Motor neuron (in vitro differentiated cells): ENCODE results near the gene BYSL. TPM values are rescaled to one million over a fixed set of nuclear protein-coding genes. Genes with fewer than 3 reads are reported as not detected.

ENCODE experiments used
- ATAC-seq, 8 experiments: fragments of 200-7000 bp; cut with Tn5 transposase; replicated peaks in 6 of 8; 2 replicates each; pipeline ENCODE4 v1.8.0; 2021; ENCODE audit warnings: mild to moderate bottlenecking in 8 of 8, moderate library complexity in 8 of 8
- H3K27ac ChIP-seq, 2 donors: fragments of 250-450 bp; sonication (Bioruptor Pico); 2 replicates each; pipeline ENCODE4 v1.9.0; 2021; ENCODE audit warnings: antibody characterized with exemption in 2 of 2, mild to moderate bottlenecking in 2 of 2, moderate library complexity in 1 of 2
- H3K4me1 ChIP-seq, 2 donors: fragments of 250-450 bp; sonication (Bioruptor Pico); replicated peaks in 1 of 2; 2 replicates each; pipeline ENCODE4 v1.6.1; 2021; ENCODE audit warnings: antibody characterized with exemption in 2 of 2, mild to moderate bottlenecking in 2 of 2, moderate library complexity in 1 of 2
- H3K4me3 ChIP-seq, 5 donors: fragments of 250-450 bp; sonication (Bioruptor Pico); 2 replicates each; pipeline ENCODE4 v1.9.0; 2021; ENCODE audit warnings: antibody characterized with exemption in 5 of 5, mild to moderate bottlenecking in 5 of 5, moderate library complexity in 4 of 5
- WGBS, 10 experiments: fragments of 450-650 bp; shearing (Covaris generic); methylation state at CpG; one replicate each; pipeline ENCODE4 v1.0.0; 2022; 5-methylcytosine and 5-hydroxymethylcytosine counted together
- in situ Hi-C, 9 experiments: fragments of 400-800 bp; cut with MboI; loops; one replicate each; pipeline ENCODE4 v1.15.0; 2021; ENCODE audit warnings: low sequenced_read_pairs in 9 of 9, low pct_unique_long_range_greater_than_20kb in 2 of 9; ENCODE audit not compliant: unreplicated experiment in 9 of 9
- total RNA-seq, 8 experiments: library from RNA; unstranded; fragments of 300-600 nt; gene quantifications; 2 replicates each; pipeline versions ENCODE4 v1.2.3 to v1.2.4, GENCODE V29; 2022

BYSL gene, protein sequence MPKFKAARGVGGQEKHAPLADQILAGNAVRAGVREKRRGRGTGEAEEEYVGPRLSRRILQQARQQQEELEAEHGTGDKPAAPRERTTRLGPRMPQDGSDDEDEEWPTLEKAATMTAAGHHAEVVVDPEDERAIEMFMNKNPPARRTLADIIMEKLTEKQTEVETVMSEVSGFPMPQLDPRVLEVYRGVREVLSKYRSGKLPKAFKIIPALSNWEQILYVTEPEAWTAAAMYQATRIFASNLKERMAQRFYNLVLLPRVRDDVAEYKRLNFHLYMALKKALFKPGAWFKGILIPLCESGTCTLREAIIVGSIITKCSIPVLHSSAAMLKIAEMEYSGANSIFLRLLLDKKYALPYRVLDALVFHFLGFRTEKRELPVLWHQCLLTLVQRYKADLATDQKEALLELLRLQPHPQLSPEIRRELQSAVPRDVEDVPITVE
- total RNA-seq = 10 to 100 TPM in 7 of 8 experiments, 1 to 10 TPM in 1; 9.4 to 46.4 (median 17.8) TPM

DNA sequence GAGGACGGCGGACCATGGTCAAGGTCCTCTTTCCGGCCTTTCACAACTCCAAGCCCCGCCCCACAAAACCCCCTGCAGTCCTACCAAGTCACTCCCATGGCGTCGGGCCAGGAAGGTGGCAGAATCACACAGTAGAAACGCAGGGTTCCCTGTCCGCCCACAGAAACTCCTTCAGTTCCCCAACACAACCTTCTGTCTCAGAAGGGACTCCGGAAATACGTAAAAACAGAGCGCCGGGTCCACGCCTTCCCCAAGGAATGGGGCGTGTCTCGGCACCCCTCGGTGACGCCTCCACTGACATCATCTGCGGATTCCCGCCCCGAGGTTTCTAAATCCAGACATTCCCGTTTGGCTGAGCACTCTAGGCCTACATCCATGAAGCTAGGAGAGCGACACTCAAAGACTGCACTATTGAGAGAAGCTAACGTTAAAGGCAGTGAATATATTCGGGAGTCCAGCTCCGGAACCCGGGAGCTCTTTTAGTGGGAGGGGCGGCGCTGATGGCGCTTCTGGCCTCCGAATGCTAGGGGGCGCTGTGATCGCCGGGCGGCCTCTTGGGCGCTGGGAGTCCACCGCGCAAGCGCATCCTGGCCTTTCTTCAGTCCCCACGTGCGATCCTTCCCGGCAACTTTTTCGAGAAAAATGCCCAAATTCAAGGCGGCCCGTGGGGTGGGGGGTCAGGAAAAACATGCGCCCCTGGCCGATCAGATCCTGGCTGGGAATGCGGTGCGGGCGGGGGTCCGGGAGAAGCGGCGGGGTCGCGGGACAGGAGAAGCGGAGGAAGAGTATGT, at the start of gene BYSL, which contains the start of gene MED20:
Gene BYSL (plus strand): TSS at position 579 of the 791 bp plus-strand sequence. CDS start 64 bp downstream, at position 643.
Gene MED20 (minus strand): TSS at position 219 of the 791 bp plus-strand sequence. CDS start 121 bp downstream, at position 98.
- peaks cover 15 to 20% of the 10 kb centered on the region in 2 donors for H3K4me1 ChIP-seq
- WGBS, 10 experiments = 0 to 3% (median 0%) methylated on average over 1 to 20 of the region's 55 CpGs; no CpG with 5 or more reads in 2 of the 10 experiments
- peak within 1 kb of the TSS; percentile 98 to 99 for H3K27ac ChIP-seq
- in situ Hi-C loops = loop anchor here in 2 of 9 experiments (10.0 to 25.0 kb wide), 2 partner anchors 126 to 134 kb away; partner anchors contain the start of genes FRS3 (in 1 of the 2), PRICKLE4 (in 1 of the 2) and TOMM6 (in 1 of the 2)
- peak; percentile 80 to 96 (median 94) for ATAC-seq
- peak within 1 kb of the TSS; percentile 78 to 99 (median 89) for H3K4me3 ChIP-seq

DNA sequence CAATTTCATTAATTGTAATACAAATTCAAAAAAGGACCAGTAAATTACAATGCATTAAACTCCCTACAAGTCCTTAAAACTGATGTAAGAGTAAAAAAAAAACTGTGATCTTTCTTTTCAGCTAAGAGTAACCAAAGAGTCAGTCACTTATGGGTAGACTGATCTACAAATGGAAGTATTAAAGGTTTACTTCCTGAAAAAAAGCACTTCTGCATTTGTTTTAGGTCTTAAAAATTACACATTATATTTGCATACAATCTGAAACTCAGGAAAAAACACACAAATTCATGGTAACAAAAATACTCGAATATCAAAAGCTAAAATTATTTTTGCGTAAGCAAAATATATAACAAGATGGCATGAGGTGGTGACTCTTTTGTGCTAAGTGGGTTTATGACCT, 49.6 kb upstream of the BYSL start:
- Histone ChIP-seq H3K27ac (no peak overlapping the region), H3K4me3 (no peak overlapping the region), H3K4me1 (no peaks in the 10 kb centered on the region)
- WGBS, 10 experiments = 64 to 100% (median 90%) methylated on average over 2 of the region's 2 CpGs
- in situ Hi-C loops = no loop called here
- no peak for ATAC-seq

- H3K4me1 ChIP-seq = no peaks in the 10 kb centered on the region
- in situ Hi-C loops = no loop called here
- no peak for ATAC-seq
- no peak overlapping the region for H3K4me3 ChIP-seq
- no peak overlapping the region for H3K27ac ChIP-seq
- WGBS, 10 experiments = 60 to 100% (median 100%) methylated on average over 1 to 10 of the region's 13 CpGs; no CpG with 5 or more reads in 1 of the 10 experiments
Measured at GRCh38 chr6:41872147-41872546, 49.2 kb upstream of the BYSL start.

DNA sequence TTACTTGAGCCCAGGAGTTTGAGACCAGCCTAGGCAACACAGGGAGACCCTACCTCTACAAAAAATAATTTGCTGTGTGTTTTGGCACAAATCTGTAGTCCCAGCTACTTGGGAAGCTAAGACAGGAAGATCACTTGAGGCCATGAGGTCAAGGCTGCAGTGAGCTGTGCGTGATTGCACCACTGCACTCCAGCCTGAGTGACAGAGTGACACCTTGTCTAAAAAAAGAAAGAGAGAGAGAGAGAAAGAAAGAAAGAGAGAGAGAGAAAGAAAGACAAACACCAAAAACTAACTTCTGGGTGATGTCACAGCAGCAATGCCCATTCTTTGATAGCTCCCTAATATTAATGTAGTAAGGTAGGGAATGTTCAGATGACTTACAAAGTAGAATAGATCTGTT, 46.6 kb upstream of the BYSL start:
- ATAC-seq = no peak
- WGBS, 10 experiments = 71 to 100% (median 100%) methylated on average over 1 of the region's 1 CpG; no CpG with 5 or more reads in 4 of the 10 experiments
- no peak overlapping the region for H3K4me3 ChIP-seq
- H3K4me1 ChIP-seq = no peaks in the 10 kb centered on the region
- no peak overlapping the region for H3K27ac ChIP-seq
- in situ Hi-C loops = no loop called here

GRCh38 chr6:41877051-41877680, 44.1 kb upstream of the BYSL start:
- in situ Hi-C loops = no loop called here
- ATAC-seq = no peak
- Histone ChIP-seq H3K4me1 (no peaks in the 10 kb centered on the region), H3K27ac (no peak overlapping the region), H3K4me3 (no peak overlapping the region)
- WGBS, 10 experiments = 67 to 100% (median 83%) methylated on average over 1 to 2 of the region's 2 CpGs; no CpG with 5 or more reads in 2 of the 10 experiments

DNA sequence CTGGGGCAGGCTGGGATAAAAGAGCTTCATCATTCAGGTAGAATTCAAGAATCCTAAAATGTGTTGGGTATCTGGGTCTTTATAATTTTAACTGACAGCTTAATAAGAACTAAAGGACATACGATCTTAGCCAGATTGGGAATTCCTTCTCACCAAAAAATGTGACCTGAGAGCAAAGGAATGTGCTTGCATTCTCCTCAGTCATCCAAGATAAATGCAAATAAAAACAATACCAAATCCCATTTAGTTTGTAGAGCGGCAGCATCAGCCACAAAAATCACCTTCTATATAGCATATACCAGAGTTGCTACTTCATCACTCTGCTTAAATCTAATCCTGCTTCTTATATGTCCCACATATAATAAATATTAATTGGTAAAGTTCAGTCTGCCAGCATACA, 43.1 kb upstream of the BYSL start:
- no peaks in the 10 kb centered on the region for H3K4me1 ChIP-seq
- no peak overlapping the region for H3K27ac ChIP-seq
- no peak overlapping the region for H3K4me3 ChIP-seq
- 36 to 100% (median 85%) methylated on average over 1 to 2 of the region's 2 CpGs; no CpG with 5 or more reads in 2 of the 10 experiments for WGBS, 10 experiments
- ATAC-seq = no peak
- in situ Hi-C loops = no loop called here

- H3K27ac ChIP-seq = no peak overlapping the region
- WGBS, 10 experiments = 25 to 93% (median 86%) methylated on average over 2 to 5 of the region's 5 CpGs; no CpG with 5 or more reads in 1 of the 10 experiments
- H3K4me1 ChIP-seq = no peaks in the 10 kb centered on the region
- in situ Hi-C loops = no loop called here
- no peak for ATAC-seq
- H3K4me3 ChIP-seq = no peak overlapping the region
Measured at GRCh38 chr6:41878961-41879405, 42.3 kb upstream of the BYSL start.

DNA sequence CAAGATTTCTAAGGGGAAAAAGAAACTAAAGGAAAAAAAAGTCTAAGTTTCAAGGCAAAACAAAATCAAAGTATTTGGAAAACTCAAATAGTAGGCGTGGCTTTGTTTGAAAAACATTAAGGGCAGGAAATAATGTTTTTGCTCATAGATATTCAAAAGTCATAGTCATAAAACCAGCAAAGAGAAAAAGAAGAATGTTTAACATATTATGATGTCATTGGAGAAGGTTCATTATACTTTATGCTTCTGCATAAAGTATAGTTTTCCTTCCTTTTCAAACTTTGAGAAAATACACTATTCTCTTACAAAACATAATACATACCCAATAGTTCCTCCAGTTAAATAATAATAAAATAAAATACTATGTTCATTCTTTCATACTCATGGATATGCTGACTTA, 39.8 kb upstream of the BYSL start:
- WGBS, 10 experiments = 32 to 100% (median 100%) methylated on average over 1 of the region's 1 CpG; no CpG with 5 or more reads in 1 of the 10 experiments

DNA sequence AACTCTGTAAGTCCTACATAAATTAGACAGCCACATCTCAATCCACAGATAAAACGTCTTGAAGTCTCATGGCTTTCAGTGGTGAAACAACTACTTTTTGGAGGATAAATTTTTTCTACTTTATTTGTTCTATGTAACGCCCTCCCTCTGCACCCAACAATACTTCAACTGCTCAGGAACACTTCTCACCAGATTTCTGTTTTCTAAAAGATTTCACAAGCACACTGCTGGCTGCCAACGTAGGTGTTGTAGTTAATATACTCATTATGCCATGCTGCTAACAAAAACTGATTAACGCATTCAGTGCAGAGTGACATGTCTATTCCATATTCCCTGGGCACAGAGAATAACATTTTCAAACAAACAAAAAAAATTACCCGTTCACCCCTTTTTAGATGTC, 36.3 kb upstream of the BYSL start:
- no peak for ATAC-seq
- Histone ChIP-seq H3K4me1 (peaks cover 8 to 10% of the 10 kb centered on the region in 2 donors), H3K4me3 (no peak overlapping the region), H3K27ac (no peak overlapping the region)
- WGBS, 10 experiments = 59 to 100% (median 93%) methylated on average over 1 to 5 of the region's 5 CpGs
- in situ Hi-C loops = no loop called here

More for the DNA sequence above, 39.8 kb upstream of the BYSL start:
- Histone ChIP-seq H3K4me3 (no peak overlapping the region), H3K4me1 (no peaks in the 10 kb centered on the region), H3K27ac (no peak overlapping the region)
- in situ Hi-C loops = no loop called here
- ATAC-seq = no peak

- ATAC-seq = no peak
- Histone ChIP-seq H3K4me3 (no peak overlapping the region), H3K4me1 (peaks cover 8 to 10% of the 10 kb centered on the region in 2 donors), H3K27ac (no peak overlapping the region)
- in situ Hi-C loops = no loop called here
- WGBS, 10 experiments = 86 to 100% (median 100%) methylated on average over 1 of the region's 1 CpG; no CpG with 5 or more reads in 4 of the 10 experiments
Measured at GRCh38 chr6:41885930-41886329, 35.4 kb upstream of the BYSL start.

GRCh38 chr6:41887331-41887751, 34.0 kb upstream of the BYSL start:
- H3K4me3 ChIP-seq = no peak overlapping the region
- no peak overlapping the region for H3K27ac ChIP-seq
- in situ Hi-C loops = no loop called here
- peaks cover 8 to 18% of the 10 kb centered on the region in 2 donors for H3K4me1 ChIP-seq
- 7 to 73% (median 28%) methylated on average over 1 to 4 of the region's 4 CpGs; no CpG with 5 or more reads in 1 of the 10 experiments for WGBS, 10 experiments
- ATAC-seq = peak in 1 of 8 experiments; percentile 40

GRCh38 chr6:41892921-41893564, 28.3 kb upstream of the BYSL start:
- in situ Hi-C loops = no loop called here

More at GRCh38 chr6:41892921-41893564, 28.3 kb upstream of the BYSL start:
- no peak for ATAC-seq
- 34 to 100% (median 64%) methylated on average over 1 to 4 of the region's 4 CpGs for WGBS, 10 experiments
- no peak overlapping the region for H3K27ac ChIP-seq
- peak overlapping the region; percentile 61 to 90 (median 72) for H3K4me3 ChIP-seq
- H3K4me1 ChIP-seq = peaks cover 3 to 20% of the 10 kb centered on the region in 2 donors
